Epithelial cell of esophagus (primary cell): Measurements from ENCODE around the gene TMX4.
A peak's percentile ranks its signal among the peaks of the same experiment; 100 is the strongest.
"Not testable (repeated sequence)": the region's sequence is repeated elsewhere in the genome, so short reads cannot be mapped to it uniquely, and the experiment has no call there.

Experiments
- DNase-seq: peaks from one replicate; pipeline ENCODE4 v3.0.0; 2010; ENCODE audit warnings: low read depth
- H3K4me3 ChIP-seq: 2 replicates; pipeline ENCODE4 v1.5.1; 2011; ENCODE audit warnings: mild to moderate bottlenecking, low read length, control low read depth
- TF ChIP-seq, protein P1 (sequence below): IDR thresholded peaks from 2 replicates; pipeline ENCODE4 v1.5.1; 2011; ENCODE audit warnings: low read depth, mild to moderate bottlenecking, low read length, control low read depth, inconsistent platforms; ENCODE audit not compliant: insufficient read depth; ENCODE audit errors: missing control alignments

Gene TMX4

DNA sequence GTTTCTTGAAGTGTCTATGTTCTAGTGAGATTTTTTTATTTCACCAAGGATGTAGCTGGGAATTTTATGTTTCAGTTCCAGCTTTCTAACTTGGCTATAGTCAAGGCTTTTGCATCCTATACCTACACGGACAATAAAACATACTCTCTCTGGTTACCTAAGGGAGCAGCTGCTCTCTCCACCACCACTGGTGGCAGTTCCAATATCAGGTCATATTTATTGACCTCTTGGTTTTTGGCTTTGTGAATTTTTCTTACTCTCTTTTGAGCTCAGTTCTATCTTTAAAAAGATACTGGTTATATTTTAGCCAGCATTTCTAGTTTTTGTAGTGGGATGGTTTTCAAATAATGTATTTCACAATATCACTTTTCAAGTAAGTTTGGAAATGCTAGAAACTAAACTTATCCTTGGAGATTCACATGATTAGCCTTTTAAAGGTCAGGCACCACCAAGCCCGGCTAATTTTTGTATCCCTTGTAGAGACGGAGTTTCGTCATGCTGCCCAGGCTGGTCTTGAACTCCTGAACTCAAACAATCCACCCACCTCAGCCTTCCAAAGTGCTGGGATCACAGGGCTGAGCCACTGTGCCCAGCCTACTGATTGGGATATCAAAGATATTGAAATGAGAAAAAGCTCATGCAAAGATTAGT lies 44.7 kb downstream of the TMX4 start:
- DNase-seq: no peak
- no peak overlapping the region for H3K4me3 ChIP-seq
- TF ChIP-seq, protein P1, sequence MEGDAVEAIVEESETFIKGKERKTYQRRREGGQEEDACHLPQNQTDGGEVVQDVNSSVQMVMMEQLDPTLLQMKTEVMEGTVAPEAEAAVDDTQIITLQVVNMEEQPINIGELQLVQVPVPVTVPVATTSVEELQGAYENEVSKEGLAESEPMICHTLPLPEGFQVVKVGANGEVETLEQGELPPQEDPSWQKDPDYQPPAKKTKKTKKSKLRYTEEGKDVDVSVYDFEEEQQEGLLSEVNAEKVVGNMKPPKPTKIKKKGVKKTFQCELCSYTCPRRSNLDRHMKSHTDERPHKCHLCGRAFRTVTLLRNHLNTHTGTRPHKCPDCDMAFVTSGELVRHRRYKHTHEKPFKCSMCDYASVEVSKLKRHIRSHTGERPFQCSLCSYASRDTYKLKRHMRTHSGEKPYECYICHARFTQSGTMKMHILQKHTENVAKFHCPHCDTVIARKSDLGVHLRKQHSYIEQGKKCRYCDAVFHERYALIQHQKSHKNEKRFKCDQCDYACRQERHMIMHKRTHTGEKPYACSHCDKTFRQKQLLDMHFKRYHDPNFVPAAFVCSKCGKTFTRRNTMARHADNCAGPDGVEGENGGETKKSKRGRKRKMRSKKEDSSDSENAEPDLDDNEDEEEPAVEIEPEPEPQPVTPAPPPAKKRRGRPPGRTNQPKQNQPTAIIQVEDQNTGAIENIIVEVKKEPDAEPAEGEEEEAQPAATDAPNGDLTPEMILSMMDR: no peak

DNA sequence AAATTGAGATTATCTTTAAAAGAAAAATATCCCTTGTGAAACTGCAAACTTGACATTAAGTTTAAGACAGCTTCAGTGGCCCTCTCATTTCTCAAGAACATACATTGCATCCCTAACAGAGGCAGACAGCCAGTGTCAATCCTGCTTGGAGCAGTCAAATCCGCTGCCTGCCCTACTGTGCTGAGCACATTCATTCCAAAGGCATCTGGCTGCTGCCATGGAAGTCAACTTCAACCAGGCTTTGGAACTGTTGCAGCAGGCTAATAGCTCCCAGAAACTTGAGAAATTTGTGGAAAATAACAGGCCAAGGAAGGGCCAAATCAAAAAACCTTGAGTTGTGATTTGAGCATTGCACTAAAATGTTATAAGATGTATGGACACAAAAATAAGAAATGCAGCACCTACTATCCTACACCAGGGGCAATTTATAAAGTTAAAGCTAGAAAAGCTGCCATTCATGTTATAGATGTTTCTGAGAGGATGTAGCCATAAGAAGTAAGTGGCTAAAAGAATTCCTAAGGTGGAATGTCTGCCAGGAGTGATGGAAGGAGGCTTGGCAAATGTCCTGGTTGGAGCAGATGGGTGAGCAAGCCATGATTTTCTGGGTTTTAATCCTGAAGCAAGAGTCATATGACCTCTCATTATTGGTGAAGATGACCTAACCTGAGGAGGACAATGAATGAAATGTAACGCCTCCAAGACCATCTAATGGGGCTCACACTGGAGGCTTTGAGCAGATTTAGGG lies 47.9 kb downstream of the TMX4 start:
- H3K4me3 ChIP-seq: no peak overlapping the region
- TF ChIP-seq, protein P1: no peak
- DNase-seq: no peak

DNA sequence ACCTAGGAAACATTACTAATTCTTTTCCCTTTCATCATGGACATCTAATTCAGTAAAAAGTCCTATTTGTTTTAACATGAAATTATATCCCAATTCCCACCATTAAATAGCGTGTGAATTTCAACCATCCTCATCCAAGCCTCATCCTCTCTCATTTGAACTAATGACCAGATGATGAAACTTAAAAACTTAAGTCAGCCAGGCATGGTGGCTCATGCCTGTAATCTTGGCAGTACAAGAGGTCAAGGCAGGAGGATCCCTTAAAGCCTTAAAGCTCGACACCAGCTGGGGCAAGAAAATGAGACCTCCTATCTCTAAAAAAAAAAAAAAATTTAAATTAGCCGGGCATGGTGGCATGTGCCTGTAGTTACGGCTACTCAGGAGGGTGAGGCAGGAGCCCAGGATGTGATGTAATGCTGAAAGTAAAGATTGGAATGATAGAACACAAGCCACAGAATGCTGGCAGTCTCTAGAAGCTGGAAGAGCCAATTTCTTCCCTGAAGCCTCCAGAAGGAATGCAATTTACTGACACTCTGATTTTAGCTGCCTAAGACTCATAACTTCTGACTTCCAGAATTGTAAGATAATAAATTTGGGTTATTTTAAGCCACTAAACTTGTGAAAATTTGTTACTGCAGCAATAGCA lies 52.2 kb downstream of the TMX4 start:
- H3K4me3 ChIP-seq: no peak overlapping the region
- TF ChIP-seq, protein P1: no peak
- DNase-seq: peak; percentile 20

DNA sequence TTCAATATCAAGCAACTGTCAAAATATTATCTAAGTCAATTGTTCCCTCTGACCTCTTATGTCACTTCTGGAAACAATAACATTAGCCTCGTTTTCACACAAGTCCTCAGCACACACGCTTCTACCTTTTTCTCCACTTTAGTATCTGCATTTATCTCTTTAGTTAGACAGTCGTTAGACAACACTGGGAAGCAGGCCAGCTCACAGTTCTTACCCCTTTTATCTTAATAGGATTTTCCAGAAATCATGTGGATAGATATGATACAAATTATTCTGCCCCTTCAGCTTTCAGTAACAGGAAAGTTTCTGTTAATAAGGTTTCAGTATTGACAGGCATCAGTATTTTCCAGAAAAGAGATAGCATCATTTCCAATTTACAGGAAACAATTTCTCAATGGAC lies 53.4 kb downstream of the TMX4 start:
- no peak overlapping the region for H3K4me3 ChIP-seq
- TF ChIP-seq, protein P1: no peak
- DNase-seq: no peak

DNA sequence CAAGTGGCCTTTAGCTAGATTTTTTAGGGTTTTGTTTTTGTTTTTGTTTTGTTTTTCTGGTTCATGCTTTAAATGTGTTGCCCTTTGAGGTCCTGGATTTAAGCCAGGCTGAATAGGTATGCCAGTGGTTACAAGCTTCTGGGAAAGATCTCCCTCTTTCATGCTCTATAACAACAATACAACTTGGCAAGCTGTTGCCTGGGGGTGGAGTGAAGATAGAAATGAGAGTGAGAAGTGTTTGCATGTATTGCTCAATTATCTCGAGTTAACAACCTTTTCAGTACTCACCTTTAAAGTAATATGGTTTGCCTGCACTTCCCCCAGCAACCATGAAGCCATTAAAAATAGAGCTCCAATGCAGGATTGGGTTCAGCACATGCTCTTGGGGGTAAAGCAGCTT lies 60.1 kb downstream of the TMX4 start:
- no peak overlapping the region for H3K4me3 ChIP-seq

DNA sequence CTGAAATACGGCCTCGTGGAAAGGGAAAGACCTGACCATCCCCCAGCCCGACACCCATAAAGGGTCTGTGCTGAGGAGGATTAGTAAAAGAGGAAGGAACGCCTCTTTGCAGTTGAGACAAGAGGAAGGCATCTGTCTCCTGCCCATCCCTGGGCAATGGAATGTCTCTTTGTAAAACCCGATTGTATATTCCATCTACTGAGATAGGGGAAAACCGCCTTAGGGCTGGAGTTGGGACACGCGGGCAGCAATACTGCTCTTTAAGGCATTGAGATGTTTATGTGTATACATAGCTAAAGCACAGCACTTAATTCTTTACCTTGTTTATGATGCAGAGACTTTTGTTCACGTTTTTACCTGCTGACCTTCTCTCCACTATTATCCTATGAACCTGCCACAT lies 63.0 kb downstream of the TMX4 start:
- H3K4me3 ChIP-seq: not testable (repeated sequence)

More for the DNA sequence above, 60.1 kb downstream of the TMX4 start:
- TF ChIP-seq, protein P1: no peak
- DNase-seq: peak; percentile 24

DNA sequence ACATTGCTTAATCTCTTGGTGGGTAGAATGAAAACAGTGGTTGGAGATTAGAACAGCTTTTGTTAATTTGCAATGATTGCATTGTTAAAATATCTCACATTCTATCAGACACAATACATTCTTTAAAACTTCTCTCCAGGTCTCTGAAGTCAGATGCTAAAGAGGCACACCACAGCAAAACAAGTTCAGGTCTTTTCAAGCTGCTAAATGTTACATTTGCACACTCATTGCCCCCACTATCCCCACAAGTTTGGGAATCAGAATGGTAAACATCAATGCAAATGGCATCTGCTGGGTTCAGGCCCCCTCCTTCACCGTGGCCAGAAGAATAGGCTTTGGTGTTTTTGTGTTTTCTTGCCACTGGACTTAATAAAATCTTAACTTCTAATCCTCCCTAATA lies 69.2 kb downstream of the TMX4 start:
- H3K4me3 ChIP-seq: no peak overlapping the region
- TF ChIP-seq, protein P1: no peak
- DNase-seq: no peak

More for the DNA sequence above, 63.0 kb downstream of the TMX4 start:
- not testable (repeated sequence) for DNase-seq
